GM23248 (cell line): ENCODE results near the gene GGPS1.

Experiments used
- EZH2 ChIP-seq: fragments of 200-600 bp; sonication (generic); IDR thresholded peaks from 2 replicates; pipeline ENCODE4 v1.6.1; 2018; ENCODE audit warnings: antibody characterized with exemption, mild to moderate bottlenecking; ENCODE audit not compliant: insufficient read depth, poor library complexity, severe bottlenecking
- EZH2phosphoT487 ChIP-seq: fragments of 200-600 bp; sonication (generic); IDR thresholded peaks from 2 replicates; pipeline ENCODE4 v1.6.1; 2018; ENCODE audit warnings: antibody characterized with exemption, moderate library complexity, mild to moderate bottlenecking, low read depth; ENCODE audit not compliant: insufficient read depth

DNA sequence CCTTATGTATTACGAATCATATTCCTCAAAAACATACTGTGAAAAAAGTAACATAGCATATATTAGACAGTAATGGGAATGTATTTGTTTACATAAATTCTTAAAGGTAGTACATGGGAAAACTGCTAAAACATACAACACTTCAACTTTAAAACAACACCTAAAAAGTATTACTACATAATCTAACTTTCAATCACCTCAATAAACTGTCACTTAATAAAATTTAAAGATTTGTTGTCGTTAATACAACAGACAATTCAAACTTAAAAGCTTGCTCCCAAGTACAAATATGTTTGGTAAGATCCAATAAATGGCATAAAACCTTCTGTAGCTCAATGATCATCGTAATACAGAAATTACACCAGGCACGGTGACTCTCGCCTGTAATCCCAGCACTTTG, 4.1 kb upstream of the GGPS1 start:
- no peak for TF ChIP-seq EZH2
- TF ChIP-seq EZH2phosphoT487, result no peak
